RWPE2 (cell line): ENCODE measurements around the gene ATG7.
A peak's percentile ranks its signal among the peaks of the same experiment; 100 is the strongest.

Experiments
- ATAC-seq: fragments of 200-7000 bp; cut with Tn5 transposase; 3 replicates; pipeline ENCODE4 v1.9.1; 2021; ENCODE audit warnings: low read depth
- DNase-seq: peaks from one replicate; pipeline ENCODE4 v3.0.0-alpha.2; 2020; ENCODE audit warnings: low spot score
- H3K27ac ChIP-seq: fragments of 450-650 bp; 2 replicates; pipeline ENCODE4 v1.5.1; 2017; ENCODE audit warnings: mild to moderate bottlenecking; ENCODE audit not compliant: poor library complexity, severe bottlenecking
- H3K27me3 ChIP-seq: fragments of 250-450 bp; sonication (Bioruptor Pico); 2 replicates; pipeline ENCODE4 v1.5.1; 2021; ENCODE audit warnings: mild to moderate bottlenecking, moderate library complexity; ENCODE audit not compliant: insufficient read depth, poor library complexity, severe bottlenecking
- H3K36me3 ChIP-seq: fragments of 250-450 bp; sonication (Bioruptor Pico); 2 replicates; pipeline ENCODE4 v1.5.1; 2020; ENCODE audit warnings: low read depth, mild to moderate bottlenecking, moderate library complexity
- H3K4me1 ChIP-seq: fragments of 250-450 bp; sonication (Bioruptor Pico); 2 replicates; pipeline ENCODE4 v1.5.1; 2021; ENCODE audit warnings: mild to moderate bottlenecking, moderate library complexity; ENCODE audit not compliant: insufficient read depth, poor library complexity, severe bottlenecking
- H3K4me3 ChIP-seq: fragments of 250-450 bp; sonication (Bioruptor Pico); 2 replicates; pipeline ENCODE4 v1.5.1; 2021; ENCODE audit warnings: mild to moderate bottlenecking, moderate library complexity; ENCODE audit not compliant: severe bottlenecking
- H3K9me3 ChIP-seq: fragments of 250-450 bp; sonication (Bioruptor Pico); 2 replicates; pipeline ENCODE4 v1.5.1; 2021; ENCODE audit warnings: mild to moderate bottlenecking, moderate library complexity; ENCODE audit not compliant: severe bottlenecking
- TF ChIP-seq, protein P1 (sequence below): fragments of 450-650 bp; IDR thresholded peaks from one replicate; pipeline ENCODE4 v1.5.1; 2017; ENCODE audit warnings: mild to moderate bottlenecking, moderate library complexity; ENCODE audit not compliant: poor library complexity, severe bottlenecking

The ATG7 gene

DNA sequence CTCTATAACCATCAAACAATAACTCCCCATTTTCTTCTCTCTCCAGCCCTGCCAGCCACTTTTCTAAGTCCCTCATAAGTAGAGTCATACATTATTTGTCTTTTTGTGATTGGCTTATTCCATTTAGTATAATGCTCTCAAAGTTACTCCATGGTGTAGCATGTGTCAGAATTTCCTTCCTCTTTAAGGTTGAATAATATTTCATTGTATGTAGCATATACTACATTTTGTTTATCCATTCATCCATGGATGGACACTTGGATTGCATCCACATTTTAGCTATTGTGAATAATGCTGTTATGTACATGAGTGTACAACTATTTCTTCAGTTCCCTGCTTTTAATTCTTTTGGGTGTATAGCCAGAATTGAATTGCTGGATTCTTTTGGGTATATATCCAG is 138.4 kb downstream of the ATG7 start:
- DNase-seq (no peak), ATAC-seq (no peak)
- peaks cover 9% of the 10 kb centered on the region for H3K9me3 ChIP-seq
- no peaks in the 10 kb centered on the region for H3K27me3 ChIP-seq
- H3K4me1 ChIP-seq: no peaks in the 10 kb centered on the region
- peaks cover 17% of the 10 kb centered on the region; the same call in 1 of the 2 replicates for H3K36me3 ChIP-seq
- no peak overlapping the region for H3K27ac ChIP-seq
- H3K4me3 ChIP-seq: no peak overlapping the region
- TF ChIP-seq, protein P1, sequence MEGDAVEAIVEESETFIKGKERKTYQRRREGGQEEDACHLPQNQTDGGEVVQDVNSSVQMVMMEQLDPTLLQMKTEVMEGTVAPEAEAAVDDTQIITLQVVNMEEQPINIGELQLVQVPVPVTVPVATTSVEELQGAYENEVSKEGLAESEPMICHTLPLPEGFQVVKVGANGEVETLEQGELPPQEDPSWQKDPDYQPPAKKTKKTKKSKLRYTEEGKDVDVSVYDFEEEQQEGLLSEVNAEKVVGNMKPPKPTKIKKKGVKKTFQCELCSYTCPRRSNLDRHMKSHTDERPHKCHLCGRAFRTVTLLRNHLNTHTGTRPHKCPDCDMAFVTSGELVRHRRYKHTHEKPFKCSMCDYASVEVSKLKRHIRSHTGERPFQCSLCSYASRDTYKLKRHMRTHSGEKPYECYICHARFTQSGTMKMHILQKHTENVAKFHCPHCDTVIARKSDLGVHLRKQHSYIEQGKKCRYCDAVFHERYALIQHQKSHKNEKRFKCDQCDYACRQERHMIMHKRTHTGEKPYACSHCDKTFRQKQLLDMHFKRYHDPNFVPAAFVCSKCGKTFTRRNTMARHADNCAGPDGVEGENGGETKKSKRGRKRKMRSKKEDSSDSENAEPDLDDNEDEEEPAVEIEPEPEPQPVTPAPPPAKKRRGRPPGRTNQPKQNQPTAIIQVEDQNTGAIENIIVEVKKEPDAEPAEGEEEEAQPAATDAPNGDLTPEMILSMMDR: no peak

DNA sequence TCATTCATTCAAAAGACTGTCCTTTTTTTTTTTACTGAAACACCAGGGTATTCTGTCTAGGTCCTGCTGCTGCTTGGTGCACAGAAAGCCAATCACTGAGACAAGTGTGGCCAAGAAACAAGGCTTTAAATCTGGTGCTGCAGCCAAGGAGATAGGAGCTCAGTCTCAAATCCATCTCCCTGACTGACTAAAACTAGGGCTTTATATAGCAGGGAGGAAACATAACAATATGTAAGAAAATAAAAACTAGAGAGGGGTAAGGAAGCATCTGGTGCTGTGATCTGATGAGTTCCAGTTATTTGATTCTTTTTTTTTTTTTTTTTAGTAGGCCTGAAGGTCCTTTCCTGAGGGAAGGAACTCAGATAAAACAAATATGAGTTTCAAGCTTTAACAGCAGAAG is 139.8 kb downstream of the ATG7 start:
- Histone ChIP-seq H3K27me3 (no peaks in the 10 kb centered on the region), H3K27ac (no peak overlapping the region), H3K4me3 (no peak overlapping the region), H3K36me3 (peaks cover 11% of the 10 kb centered on the region; the same call in 1 of the 2 replicates), H3K9me3 (peaks cover 9% of the 10 kb centered on the region), H3K4me1 (no peaks in the 10 kb centered on the region)
- no peak for ATAC-seq
- TF ChIP-seq, protein P1: no peak
- no peak for DNase-seq

DNA sequence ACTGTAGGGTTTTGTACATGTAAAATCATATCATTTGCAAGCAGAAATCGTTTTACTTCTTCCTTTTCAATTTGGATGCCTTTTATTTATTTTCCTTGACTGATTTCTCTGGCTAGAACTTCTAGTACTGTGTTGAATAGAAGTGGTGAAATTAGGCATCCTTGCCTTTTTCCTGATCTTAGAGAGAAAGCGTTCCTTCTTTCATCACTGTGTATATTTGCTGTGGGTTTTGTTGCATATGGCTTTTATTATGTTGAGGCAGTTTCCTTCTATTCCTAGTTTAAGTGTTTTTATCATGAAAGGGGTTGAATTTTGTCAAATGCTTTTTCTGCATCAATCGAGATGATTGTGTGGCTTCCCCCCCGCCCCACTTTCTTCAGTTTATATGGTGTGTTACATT is 140.9 kb downstream of the ATG7 start:
- DNase-seq (no peak), ATAC-seq (no peak)
- TF ChIP-seq, protein P1: no peak
- Histone ChIP-seq H3K36me3 (peaks cover 5% of the 10 kb centered on the region; the same call in 1 of the 2 replicates), H3K27ac (no peak overlapping the region), H3K9me3 (peaks cover 3% of the 10 kb centered on the region), H3K4me3 (no peak overlapping the region), H3K4me1 (no peaks in the 10 kb centered on the region), H3K27me3 (no peaks in the 10 kb centered on the region)

DNA sequence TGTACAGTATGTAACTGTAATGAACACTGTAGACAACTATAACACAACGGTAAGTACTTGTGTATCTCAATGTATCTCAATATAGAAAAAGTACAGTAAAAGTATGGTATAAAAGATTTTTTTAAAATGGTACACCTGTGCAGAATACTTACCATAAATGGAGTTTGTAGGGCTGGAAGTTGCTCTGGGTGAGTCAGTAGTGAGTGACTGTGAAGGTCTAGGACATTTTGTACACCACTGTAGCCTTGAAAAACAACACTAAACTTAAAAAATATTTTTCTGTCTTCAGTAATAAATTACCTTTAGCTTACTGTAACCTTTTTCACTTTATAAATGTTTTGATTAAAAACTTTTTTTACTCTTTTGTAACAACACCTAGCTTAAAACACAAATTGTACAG is 142.9 kb downstream of the ATG7 start:
- H3K36me3 ChIP-seq: no peaks in the 10 kb centered on the region
- H3K4me1 ChIP-seq: no peaks in the 10 kb centered on the region
- TF ChIP-seq, protein P1: no peak
- ATAC-seq (0 out of 3 replicates have a peak, but pooled peaks have one; percentile 38), DNase-seq (no peak)
- no peaks in the 10 kb centered on the region for H3K9me3 ChIP-seq
- no peaks in the 10 kb centered on the region for H3K27me3 ChIP-seq
- H3K27ac ChIP-seq: no peak overlapping the region
- H3K4me3 ChIP-seq: no peak overlapping the region

DNA sequence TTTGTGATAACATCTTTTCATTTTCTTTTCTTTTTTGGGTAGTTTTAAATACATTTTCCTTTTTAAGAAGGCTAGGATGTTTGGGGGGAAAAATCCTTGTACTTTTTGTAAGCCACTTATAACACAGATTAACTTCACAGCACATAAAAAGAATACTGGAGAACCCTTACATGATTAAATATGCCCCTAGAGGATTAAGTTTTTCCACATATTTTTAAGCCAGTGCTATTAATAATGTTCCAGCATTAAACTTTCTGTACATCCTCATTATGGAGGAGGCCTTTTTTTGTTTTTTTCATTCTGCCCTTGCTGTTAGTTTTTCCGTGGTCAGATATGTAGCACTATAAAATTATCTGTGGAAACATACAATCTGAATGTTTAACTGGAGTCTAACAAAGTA is 147.9 kb downstream of the ATG7 start:
- Histone ChIP-seq H3K9me3 (no peaks in the 10 kb centered on the region), H3K27me3 (no peaks in the 10 kb centered on the region), H3K4me3 (no peak overlapping the region), H3K27ac (no peak overlapping the region), H3K36me3 (no peaks in the 10 kb centered on the region), H3K4me1 (no peaks in the 10 kb centered on the region)
- no peak for DNase-seq
- ATAC-seq: no peak
- TF ChIP-seq, protein P1: no peak
